HG03095 (cell line): Measurements from ENCODE around the gene PPP1CB.
A peak's percentile ranks its signal among the peaks of the same experiment; 100 is the strongest.
"Not testable (repeated sequence)": the region's sequence is repeated elsewhere in the genome, so short reads cannot be mapped to it uniquely, and the experiment has no call there.

ENCODE experiments used
- ATAC-seq: cut with Tn5 transposase; IDR thresholded peaks from one replicate; pipeline ENCODE4 v1.9.1; 2021; ENCODE audit warnings: moderate library complexity; ENCODE audit not compliant: unreplicated experiment

PPP1CB gene

GRCh38 chr2:28772351-28772750 lies 20.7 kb downstream of the PPP1CB start:
- ATAC-seq: no peak

GRCh38 chr2:28776471-28776870 lies 24.8 kb downstream of the PPP1CB start:
- ATAC-seq: no peak

GRCh38 chr2:28778392-28778791 lies 26.8 kb downstream of the PPP1CB start:
- ATAC-seq: no peak

DNA sequence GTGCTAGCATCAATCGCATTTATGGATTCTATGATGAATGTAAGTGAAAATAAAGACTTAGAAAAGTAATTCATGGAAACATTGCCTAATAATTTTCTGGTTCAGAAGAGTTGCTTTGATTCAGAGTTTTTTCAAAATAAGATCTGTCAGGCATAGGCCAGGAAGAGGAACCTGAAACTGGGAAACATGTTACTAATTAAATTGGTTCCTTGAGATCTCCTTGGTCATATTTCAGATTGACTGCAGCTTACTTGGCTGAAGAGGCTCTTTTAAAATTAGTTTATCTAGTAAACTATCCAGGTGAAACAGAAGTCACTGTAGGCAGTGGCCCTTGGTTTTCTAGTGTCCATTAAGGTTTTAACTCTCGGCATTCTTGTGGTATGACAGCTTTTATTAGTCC lies 27.4 kb downstream of the PPP1CB start:
- ATAC-seq: no peak

DNA sequence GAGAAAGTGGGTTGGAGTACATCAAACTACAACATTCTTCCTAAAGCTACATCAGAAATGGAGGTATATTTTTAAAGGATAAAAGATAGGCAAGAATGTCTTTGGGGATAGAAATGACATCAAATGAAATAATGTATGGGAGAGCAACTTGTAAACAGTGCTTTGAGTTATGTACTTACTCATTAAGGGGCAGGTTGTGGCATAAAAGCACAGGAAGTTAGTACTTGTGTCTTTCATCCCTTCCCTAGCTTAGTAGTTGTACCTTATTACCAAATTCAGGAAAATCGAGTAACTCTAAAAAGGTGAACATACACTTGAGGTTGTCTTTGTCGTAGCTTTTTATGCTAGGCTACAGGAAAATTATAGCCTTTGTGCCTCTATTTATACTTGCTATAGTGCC lies 28.9 kb downstream of the PPP1CB start:
- no peak for ATAC-seq

GRCh38 chr2:28782423-28782822 lies 30.8 kb downstream of the PPP1CB start:
- no peak for ATAC-seq

DNA sequence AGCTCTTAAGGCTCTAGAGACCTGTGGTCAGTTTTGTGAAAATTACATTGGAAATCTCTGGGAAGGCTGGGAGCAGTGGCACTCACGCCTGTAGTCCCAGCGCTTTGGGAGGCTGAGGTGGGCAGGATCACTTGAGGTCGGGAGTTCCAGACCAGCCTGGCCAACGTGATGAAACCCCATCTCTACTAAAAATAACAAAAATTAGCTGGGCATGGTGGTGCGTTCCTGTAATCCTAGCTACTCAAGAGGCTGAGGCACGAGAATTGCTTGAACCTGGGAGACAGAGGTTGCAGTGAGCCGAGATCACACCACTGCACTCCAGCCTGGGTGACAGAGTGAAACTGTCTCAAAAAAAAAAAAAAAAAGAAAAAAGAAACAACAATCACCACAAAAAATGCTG lies 32.9 kb downstream of the PPP1CB start:
- ATAC-seq: not testable (repeated sequence)

GRCh38 chr2:28796620-28797019 lies 45.0 kb downstream of the PPP1CB start:
- no peak for ATAC-seq

DNA sequence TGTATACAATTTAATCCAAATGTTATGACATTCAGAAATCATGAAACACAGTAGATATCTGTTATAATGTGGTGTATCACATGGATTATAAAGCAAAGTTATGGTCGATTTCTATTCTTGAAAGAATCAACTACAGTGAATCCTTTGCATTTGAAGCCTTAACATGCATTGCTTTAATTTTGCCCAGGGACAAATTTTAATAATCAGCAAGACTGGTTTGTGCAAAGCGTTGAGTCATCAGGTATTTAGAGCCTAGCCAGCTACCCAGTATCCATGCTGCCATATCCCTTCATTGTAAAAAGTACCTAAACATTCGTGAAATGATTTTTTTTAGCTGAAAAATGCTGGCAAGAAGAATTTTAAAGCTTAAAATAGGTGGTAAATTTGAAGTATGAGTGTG lies 50.1 kb downstream of the PPP1CB start:
- ATAC-seq: no peak

GRCh38 chr2:28802975-28803429 lies 51.4 kb downstream of the PPP1CB start:
- no peak for ATAC-seq

DNA sequence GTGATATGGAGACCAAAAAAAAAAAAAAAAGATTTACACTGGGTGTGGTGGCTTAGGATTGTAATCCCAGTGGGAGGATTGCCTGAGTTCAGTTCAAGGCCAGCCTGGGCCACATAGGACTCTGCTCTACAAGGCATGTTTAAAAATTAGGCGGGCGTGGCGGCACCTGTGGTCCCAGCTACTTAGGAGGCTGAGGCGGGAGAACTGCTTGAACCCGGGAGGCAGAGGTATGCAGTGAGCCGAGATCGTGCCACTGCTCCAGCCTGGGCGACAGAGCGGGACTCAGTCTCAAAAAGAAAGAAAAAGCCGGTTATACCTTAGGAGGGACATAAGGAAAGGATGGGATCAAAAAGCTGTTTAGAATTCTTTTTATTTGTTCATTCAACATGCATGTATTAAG lies 58.3 kb downstream of the PPP1CB start:
- ATAC-seq: no peak

- ATAC-seq: peak; percentile 69
Observed at GRCh38 chr2:28810384-28811285, 59.0 kb downstream of the PPP1CB start, which contains the start of gene SPDYA. Gene SPDYA (plus strand): TSS chr2:28810834. CDS start chr2:28816015, 5,181 bp downstream.

DNA sequence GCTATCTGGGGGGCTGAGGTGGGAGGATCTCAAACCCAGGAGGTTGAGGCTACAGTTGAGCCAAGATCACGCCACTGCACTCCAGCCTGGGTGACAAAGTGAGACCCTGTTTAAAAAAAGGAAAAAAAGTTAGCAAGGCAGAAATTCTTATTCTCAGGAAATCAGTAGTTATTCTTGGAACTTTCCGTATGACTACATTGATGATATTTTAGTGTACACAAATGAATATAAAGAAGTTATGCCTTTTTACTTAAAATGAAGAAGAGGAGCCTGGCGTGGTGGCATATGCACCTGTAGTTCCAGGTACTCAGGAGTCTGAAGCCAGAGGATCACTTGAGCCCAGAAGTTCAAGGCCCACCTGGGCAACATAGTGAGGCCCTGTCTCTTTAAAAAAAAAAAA lies 66.4 kb downstream of the PPP1CB start:
- no peak for ATAC-seq

- no peak for ATAC-seq
Observed at GRCh38 chr2:28821295-28821958, 69.8 kb downstream of the PPP1CB start.

DNA sequence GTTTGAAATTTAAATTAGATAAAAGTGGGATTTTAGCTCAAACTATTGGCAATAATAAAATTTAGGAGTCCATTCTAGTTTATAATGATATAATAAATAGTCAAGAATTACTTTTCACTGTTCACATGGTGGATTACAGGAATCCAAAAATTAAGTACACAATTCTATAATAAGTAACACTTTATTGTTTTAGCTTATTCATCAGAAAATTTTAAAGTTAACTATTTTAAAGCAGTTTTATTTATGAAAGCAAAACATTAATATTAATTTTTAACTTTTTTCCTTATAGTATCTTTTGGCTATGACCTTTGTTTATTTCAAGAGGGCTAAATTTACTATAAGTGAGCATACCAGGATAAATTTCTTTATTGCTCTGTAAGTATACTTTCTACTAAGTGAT lies 70.4 kb downstream of the PPP1CB start:
- ATAC-seq: no peak

GRCh38 chr2:28824207-28824606 lies 72.6 kb downstream of the PPP1CB start:
- ATAC-seq: no peak

DNA sequence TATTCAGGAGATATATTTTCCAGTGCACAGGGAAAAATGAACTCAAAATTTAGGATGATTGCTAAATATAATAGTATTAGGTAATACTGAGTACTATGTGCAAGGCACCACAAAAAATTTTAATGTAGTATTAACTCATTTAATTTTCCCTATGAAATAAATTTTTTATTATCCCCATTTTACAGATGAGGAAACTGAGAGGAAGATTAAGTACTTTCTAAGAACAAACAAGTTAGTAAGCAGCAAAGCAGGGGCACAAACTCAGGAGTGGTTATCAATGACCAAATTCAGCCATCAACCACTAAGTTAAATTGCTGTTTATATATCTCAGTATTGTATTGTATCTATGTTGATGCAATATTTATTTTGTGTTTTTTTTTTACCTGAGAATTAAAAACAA lies 73.2 kb downstream of the PPP1CB start:
- no peak for ATAC-seq

GRCh38 chr2:28828382-28828781 lies 76.8 kb downstream of the PPP1CB start:
- no peak for ATAC-seq

- no peak for ATAC-seq
Observed at GRCh38 chr2:28833740-28834470, 82.3 kb downstream of the PPP1CB start.

DNA sequence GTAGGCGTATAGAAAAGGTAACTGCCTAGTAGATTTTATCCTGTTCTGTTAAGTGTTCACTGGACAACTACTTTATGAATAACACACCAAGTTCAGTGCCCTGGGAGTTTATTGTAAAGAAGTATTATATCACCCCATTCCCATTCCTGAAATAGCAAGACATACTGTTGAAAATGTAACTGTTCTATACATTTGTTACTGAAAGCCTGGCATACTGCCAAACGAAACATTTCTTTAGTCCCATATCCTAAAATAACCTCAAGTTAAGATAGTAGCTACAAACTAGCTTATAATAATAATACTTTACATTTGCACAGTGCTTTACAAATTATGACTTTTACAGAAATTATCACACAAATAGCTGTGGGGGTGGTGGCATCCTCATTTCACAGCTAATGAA lies 84.2 kb downstream of the PPP1CB start:
- ATAC-seq: no peak

- ATAC-seq: no peak
Observed at GRCh38 chr2:28838971-28839370, 87.3 kb downstream of the PPP1CB start.
